Panc1 (cell line): Measurements from ENCODE around the gene CLCNKA. TPM values are rescaled to one million over a fixed set of nuclear protein-coding genes. Genes with fewer than 3 reads are reported as not detected.
"Not testable (repeated sequence)": the region's sequence is repeated elsewhere in the genome, so short reads cannot be mapped to it uniquely, and the experiment has no call there.

Experiments used
- ATAC-seq: fragments of 200-7000 bp; cut with Tn5 transposase; 2 replicates; pipeline ENCODE4 v1.9.1; 2020; ENCODE audit warnings: mild to moderate bottlenecking, moderate library complexity
- BruUV-seq: library from RNA; stranded (reverse); fragments of 400-500 nt; replicated peaks from 2 replicates; lab custom pipeline; 2021; lab: Mats Ljungman, UMichigan
- CTCF ChIA-PET: fragments of 300-600 bp; sonication (Branson Sonifier 250); formaldehyde crosslinking; loops from one replicate; lab custom pipeline; 2022; ENCODE audit warnings: antibody characterized with exemption; lab: Charles Lee
- POLR2A ChIA-PET: fragments of 300-600 bp; sonication (Branson Sonifier 250); formaldehyde crosslinking; loops from one replicate; lab custom pipeline; 2022; ENCODE audit warnings: antibody characterized with exemption; lab: Charles Lee
- DNase-seq: peaks from one replicate; pipeline ENCODE4 v3.0.0-alpha.2; 2010; ENCODE audit warnings: low read depth, low spot score
- H3K27ac ChIP-seq: 2 replicates; pipeline ENCODE4 v1.5.1; 2011; ENCODE audit warnings: mild to moderate bottlenecking, low read length, inconsistent platforms
- H3K27me3 ChIP-seq: fragments of 200-500 bp; sonication (Bioruptor generic); 2 replicates; pipeline ENCODE4 v1.6.0; 2014; ENCODE audit warnings: low read length, inconsistent platforms; ENCODE audit not compliant: control insufficient read depth, insufficient read depth
- H3K36me3 ChIP-seq: fragments of 200-500 bp; sonication (Bioruptor generic); 2 replicates; pipeline ENCODE4 v1.5.1; 2014; ENCODE audit warnings: inconsistent platforms, mild to moderate bottlenecking, low read length, moderate library complexity; ENCODE audit not compliant: control insufficient read depth, insufficient read depth
- H3K4me1 ChIP-seq: 2 replicates; pipeline ENCODE4 v1.5.1; 2011; ENCODE audit warnings: inconsistent platforms, mild to moderate bottlenecking, low read length, moderate library complexity; ENCODE audit not compliant: control insufficient read depth, insufficient read depth
- H3K4me3 ChIP-seq, 2 experiments: 2 replicates each; pipeline ENCODE4 v1.5.1; 2011 to 2012; ENCODE audit warnings: low read depth in 2 of 2, low read length in 2 of 2, mild to moderate bottlenecking in 2 of 2, inconsistent platforms in 1 of 2, moderate library complexity in 1 of 2
- H3K9me3 ChIP-seq: fragments of 200-500 bp; sonication (Bioruptor generic); 2 replicates; pipeline ENCODE4 v1.5.1; 2014; ENCODE audit warnings: low read depth, mild to moderate bottlenecking, inconsistent platforms, low read length, moderate library complexity; ENCODE audit not compliant: control insufficient read depth, insufficient read depth
- POLR2AphosphoS5 ChIP-seq: IDR thresholded peaks from 2 replicates; pipeline ENCODE4 v1.6.1; 2012; ENCODE audit warnings: mild to moderate bottlenecking, low read depth, low read length, moderate library complexity
- SIN3A ChIP-seq: IDR thresholded peaks from 2 replicates; pipeline ENCODE4 v1.6.1; 2012; ENCODE audit warnings: low read depth, mild to moderate bottlenecking, low read length, moderate library complexity, borderline replicate concordance; ENCODE audit not compliant: insufficient read depth
- TCF7L2 ChIP-seq: IDR thresholded peaks from 2 replicates; pipeline ENCODE4 v1.6.1; 2011; ENCODE audit warnings: mild to moderate bottlenecking, low read depth, low read length, inconsistent platforms
- in situ Hi-C: cut with HindIII; loops from 2 replicates; pipeline ENCODE4 v1.10.0; 2016; ENCODE audit warnings: low sequenced_read_pairs, low pct_unique_long_range_greater_than_20kb
- intact Hi-C: fragments of 100-400 bp; cut with micrococcal nuclease; formaldehyde crosslinking; loops from one replicate; pipeline ENCODE4 v1.10.0; 2022; ENCODE audit not compliant: unreplicated experiment
- total RNA-seq: library from RNA; stranded (reverse); gene quantifications from one replicate; pipeline ENCODE4 v1.2.1, GENCODE V29; 2021; ENCODE audit not compliant: unreplicated experiment
- TF ChIP-seq, protein P1 (sequence below): fragments of 450-650 bp; IDR thresholded peaks from 2 replicates; pipeline ENCODE4 v1.5.1; 2017; ENCODE audit warnings: mild to moderate bottlenecking
- TF ChIP-seq, protein P2 (sequence below), 2 experiments: IDR thresholded peaks; 2 replicates each; pipeline ENCODE4 v1.6.1; 2011 to 2012; ENCODE audit warnings: low read depth in 2 of 2, control low read depth in 1 of 2, low read length in 1 of 2, mild to moderate bottlenecking in 1 of 2, moderate library complexity in 1 of 2; ENCODE audit not compliant: insufficient read depth in 1 of 2

CLCNKA gene
- total RNA-seq, 1 experiment from 2014 or later, result 0.57 TPM

DNA sequence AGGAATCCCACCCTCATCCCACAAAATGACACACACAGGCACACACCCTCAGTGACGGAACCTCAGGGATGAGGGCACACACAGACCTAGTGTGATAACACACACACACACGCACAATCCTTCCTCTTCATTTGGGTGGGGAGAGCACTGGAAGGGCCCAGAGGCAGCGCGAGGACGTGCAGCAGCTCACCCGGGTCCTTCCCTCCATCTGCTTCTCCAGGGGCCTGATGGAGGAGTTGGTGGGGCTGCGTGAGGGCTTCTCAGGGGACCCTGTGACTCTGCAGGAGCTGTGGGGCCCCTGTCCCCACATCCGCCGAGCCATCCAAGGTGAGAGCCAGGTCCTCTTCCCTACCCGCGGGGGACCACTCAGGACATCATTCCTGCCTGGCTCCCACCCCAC lies 557 bp downstream of the CLCNKA start:
- Histone ChIP-seq H3K4me1 (peaks cover 5% of the 10 kb centered on the region), H3K27ac (no peak overlapping the region), H3K4me3 (no peak overlapping the region), H3K36me3 (no peaks in the 10 kb centered on the region), H3K27me3 (no peaks in the 10 kb centered on the region), H3K9me3 (no peaks in the 10 kb centered on the region)
- ChIA-PET POLR2A (no interaction called here), CTCF (no interaction called here)
- BruUV-seq, result no TSS peak
- no peak for DNase-seq
- intact Hi-C loops, result no loop called here
- no peak for TF ChIP-seq SIN3A
- TF ChIP-seq, protein P1, sequence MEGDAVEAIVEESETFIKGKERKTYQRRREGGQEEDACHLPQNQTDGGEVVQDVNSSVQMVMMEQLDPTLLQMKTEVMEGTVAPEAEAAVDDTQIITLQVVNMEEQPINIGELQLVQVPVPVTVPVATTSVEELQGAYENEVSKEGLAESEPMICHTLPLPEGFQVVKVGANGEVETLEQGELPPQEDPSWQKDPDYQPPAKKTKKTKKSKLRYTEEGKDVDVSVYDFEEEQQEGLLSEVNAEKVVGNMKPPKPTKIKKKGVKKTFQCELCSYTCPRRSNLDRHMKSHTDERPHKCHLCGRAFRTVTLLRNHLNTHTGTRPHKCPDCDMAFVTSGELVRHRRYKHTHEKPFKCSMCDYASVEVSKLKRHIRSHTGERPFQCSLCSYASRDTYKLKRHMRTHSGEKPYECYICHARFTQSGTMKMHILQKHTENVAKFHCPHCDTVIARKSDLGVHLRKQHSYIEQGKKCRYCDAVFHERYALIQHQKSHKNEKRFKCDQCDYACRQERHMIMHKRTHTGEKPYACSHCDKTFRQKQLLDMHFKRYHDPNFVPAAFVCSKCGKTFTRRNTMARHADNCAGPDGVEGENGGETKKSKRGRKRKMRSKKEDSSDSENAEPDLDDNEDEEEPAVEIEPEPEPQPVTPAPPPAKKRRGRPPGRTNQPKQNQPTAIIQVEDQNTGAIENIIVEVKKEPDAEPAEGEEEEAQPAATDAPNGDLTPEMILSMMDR, result no peak
- TF ChIP-seq, protein P2, sequence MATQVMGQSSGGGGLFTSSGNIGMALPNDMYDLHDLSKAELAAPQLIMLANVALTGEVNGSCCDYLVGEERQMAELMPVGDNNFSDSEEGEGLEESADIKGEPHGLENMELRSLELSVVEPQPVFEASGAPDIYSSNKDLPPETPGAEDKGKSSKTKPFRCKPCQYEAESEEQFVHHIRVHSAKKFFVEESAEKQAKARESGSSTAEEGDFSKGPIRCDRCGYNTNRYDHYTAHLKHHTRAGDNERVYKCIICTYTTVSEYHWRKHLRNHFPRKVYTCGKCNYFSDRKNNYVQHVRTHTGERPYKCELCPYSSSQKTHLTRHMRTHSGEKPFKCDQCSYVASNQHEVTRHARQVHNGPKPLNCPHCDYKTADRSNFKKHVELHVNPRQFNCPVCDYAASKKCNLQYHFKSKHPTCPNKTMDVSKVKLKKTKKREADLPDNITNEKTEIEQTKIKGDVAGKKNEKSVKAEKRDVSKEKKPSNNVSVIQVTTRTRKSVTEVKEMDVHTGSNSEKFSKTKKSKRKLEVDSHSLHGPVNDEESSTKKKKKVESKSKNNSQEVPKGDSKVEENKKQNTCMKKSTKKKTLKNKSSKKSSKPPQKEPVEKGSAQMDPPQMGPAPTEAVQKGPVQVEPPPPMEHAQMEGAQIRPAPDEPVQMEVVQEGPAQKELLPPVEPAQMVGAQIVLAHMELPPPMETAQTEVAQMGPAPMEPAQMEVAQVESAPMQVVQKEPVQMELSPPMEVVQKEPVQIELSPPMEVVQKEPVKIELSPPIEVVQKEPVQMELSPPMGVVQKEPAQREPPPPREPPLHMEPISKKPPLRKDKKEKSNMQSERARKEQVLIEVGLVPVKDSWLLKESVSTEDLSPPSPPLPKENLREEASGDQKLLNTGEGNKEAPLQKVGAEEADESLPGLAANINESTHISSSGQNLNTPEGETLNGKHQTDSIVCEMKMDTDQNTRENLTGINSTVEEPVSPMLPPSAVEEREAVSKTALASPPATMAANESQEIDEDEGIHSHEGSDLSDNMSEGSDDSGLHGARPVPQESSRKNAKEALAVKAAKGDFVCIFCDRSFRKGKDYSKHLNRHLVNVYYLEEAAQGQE (IDR thresholded peaks at IDR 0.05; ENCODE audit: insufficient read depth in 1 of 2, low read depth in 2 of 2, low read length in 1 of 2), result no peak
- TF ChIP-seq TCF7L2, result no peak
- no peak for TF ChIP-seq POLR2AphosphoS5
- in situ Hi-C loops, result no loop called here
- no peak for ATAC-seq

DNA sequence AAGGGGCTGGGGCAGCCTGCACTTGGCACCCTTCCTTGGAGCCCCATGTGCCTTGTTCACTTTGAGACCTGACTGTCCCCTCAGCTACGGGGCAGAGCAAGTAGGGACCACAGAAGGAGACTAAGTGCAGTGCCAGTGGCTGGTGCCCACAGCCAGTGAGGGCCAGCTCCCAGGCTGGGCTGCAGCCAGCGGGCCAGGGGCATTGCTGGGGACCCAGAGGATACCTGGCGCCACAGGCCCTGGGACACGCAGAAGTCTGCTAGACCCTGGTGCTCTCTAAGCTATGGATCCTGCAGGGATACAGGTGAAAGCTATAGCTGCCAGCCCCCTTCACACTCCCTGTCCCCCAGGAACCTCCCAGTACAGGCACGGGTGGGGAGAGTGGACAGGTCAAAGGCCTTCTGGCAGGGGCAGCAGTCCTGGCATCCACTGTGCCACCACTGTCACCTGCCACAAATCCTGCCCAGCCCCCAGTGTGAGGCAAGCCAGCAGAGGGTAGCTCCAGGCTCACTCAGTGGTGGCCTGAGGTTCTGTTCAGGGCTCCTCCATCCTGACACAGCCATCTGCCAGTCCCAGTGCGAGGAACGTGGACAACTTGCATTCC lies 1.3 kb downstream of the CLCNKA start:
- BruUV-seq, result no TSS peak
- TF ChIP-seq SIN3A, result no peak
- TF ChIP-seq, protein P1, result no peak
- TF ChIP-seq, protein P2 (IDR thresholded peaks at IDR 0.05; ENCODE audit: insufficient read depth in 1 of 2, low read depth in 2 of 2, low read length in 1 of 2), result no peak
- no peak for TF ChIP-seq POLR2AphosphoS5
- no peak for TF ChIP-seq TCF7L2
- no peaks in the 10 kb centered on the region for H3K36me3 ChIP-seq
- H3K9me3 ChIP-seq, result no peaks in the 10 kb centered on the region
- ATAC-seq (no peak), DNase-seq (no peak)
- H3K27me3 ChIP-seq, result no peaks in the 10 kb centered on the region
- intact Hi-C loops, result no loop called here
- in situ Hi-C loops, result no loop called here
- ChIA-PET CTCF (interaction anchor here (0.5 kb wide), 1 partner anchor 208 kb away, joined by 3 read pairs; no protein-coding TSS in a partner anchor), POLR2A (no interaction called here)
- H3K4me1 ChIP-seq, result peaks cover 4% of the 10 kb centered on the region; the same call in 1 of the 2 replicates
- no peak overlapping the region for H3K4me3 ChIP-seq
- H3K27ac ChIP-seq, result no peak overlapping the region

DNA sequence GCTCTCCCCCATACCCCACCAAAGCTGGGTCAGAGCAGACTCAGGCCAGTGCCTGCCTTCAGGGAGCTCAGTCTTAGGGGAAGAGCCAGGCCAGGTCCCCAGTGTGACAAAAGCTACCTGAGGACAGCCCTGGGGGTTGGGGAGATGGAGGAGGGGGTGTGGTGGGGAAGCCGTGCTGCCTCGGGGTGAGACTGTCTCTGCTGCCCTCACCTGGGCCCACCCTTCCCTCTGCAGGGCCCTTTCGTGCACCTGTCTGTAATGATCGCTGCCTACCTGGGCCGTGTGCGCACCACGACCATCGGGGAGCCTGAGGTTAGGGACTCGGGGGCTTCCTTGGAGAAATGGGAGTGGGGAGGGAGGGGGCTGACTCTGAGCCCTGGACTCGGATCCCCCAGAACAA lies 4.5 kb downstream of the CLCNKA start:
- H3K4me3 ChIP-seq, in situ Hi-C loops, H3K27me3 ChIP-seq, ATAC-seq, intact Hi-C loops, POLR2A ChIA-PET, H3K36me3 ChIP-seq, DNase-seq, H3K4me1 ChIP-seq, H3K9me3 ChIP-seq, H3K27ac ChIP-seq, CTCF ChIA-PET, BruUV-seq: not testable (repeated sequence)
